Retina (tissue), 1 donor: ENCODE measurements around the gene ERC2.
A peak's percentile ranks its signal among the peaks of the same experiment; 100 is the strongest.

Experiments
- DNase-seq: peaks from one replicate; pipeline ENCODE4 v3.0.0-alpha.2; 2016

ERC2 gene

GRCh38 chr3:55770077-55770476 is 698.2 kb downstream of the ERC2 start:
- DNase-seq = no peak

DNA sequence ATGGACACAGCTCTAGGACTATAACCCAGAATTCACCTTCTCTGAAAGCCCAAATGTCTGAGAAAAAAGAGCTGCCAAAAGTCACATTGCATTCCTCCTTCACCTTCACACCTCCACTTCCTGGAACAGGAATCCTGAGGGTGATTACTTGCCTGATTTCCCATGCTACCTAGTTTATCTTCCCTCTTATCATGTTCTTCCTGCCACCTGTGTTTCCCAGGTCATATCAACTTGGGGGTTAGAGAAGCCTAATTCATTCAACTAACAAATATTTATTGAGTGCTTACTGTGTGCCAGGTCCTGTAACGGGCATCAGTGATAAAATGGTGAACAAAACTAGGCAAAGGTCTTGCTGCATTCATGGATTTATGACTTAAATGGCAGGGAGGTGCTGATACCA is 701.5 kb downstream of the ERC2 start:
- DNase-seq = no peak

DNA sequence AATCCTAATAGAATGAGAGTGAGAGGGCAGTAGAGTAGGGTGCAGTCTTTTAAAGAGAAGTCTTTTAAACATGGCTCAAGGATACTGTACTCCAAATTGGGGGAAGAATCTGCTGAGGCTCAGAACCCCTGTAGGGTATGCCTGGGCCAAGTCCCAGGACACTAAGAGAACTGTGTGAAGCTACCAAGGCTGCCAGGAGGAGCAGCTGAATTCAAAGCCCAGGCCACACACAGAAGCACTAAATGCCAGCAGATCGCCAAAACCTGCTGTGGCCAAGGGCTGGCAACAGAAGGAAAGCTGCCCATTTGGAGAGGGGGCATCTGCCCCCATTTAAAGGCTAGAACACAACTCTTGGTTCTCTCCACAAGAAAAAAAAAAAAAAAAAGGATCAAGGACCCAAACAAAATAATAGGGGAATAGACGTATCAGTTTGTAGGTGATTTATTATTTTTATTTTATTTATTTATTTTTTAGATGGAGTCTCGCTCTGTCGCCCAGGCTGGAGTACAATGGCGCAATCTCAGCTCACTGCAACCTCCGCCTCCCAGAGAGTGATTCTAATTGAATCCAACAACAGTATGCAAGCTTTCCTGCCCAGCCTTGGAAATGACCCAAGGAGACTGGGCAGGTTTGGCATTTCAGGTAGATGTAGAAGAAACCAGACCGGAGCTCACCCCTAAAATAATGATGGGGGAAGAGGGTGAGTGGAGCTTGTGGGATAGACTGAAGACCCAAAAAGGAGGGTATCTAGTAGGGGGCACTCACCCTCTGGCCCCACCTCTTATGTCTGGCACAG is 702.2 kb downstream of the ERC2 start:
- DNase-seq = no peak

DNA sequence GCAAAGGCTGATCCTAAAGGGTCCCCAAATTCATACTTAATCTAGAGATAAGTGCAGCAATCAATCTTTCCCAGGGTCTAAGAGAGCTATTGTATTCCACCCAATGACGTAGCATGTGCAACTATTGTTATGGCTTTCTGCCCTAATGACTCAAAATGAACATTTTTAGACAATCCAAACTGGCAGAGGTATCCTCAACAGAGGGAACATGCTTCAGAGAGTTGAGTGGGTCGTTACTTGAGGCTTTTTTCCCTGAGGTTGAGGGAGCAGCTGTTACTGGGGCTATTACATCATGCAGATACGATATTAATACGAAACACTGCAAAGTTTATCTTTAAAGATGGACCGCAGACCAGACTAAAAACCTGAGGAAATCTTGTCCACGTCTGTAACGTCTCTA is 702.9 kb downstream of the ERC2 start:
- no peak for DNase-seq

GRCh38 chr3:55756976-55757375 is 711.3 kb downstream of the ERC2 start:
- DNase-seq = no peak

- no peak for DNase-seq
These were observed 712.6 kb downstream of the ERC2 start for GRCh38 chr3:55755516-55756205.

GRCh38 chr3:55752911-55753310 is 715.4 kb downstream of the ERC2 start:
- no peak for DNase-seq

DNA sequence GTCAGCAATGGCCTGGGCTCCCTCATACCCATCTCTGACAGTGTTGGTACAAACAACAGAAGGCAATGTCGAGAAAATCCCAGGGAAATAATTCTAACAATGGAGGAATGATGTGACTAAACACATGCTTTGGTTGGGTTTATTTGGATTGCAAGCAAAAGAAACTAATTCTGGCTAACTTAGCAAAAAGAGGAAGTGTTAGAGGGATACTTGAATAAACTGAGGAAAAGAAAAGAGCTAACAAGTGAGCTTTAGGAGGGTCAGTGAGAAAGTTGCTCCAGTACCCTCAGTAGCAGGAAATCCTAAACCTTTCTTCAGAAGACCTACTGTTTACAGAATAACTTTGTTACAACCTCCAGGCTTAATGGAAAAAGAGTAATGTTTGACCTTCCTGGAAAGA is 716.5 kb downstream of the ERC2 start:
- no peak for DNase-seq

DNA sequence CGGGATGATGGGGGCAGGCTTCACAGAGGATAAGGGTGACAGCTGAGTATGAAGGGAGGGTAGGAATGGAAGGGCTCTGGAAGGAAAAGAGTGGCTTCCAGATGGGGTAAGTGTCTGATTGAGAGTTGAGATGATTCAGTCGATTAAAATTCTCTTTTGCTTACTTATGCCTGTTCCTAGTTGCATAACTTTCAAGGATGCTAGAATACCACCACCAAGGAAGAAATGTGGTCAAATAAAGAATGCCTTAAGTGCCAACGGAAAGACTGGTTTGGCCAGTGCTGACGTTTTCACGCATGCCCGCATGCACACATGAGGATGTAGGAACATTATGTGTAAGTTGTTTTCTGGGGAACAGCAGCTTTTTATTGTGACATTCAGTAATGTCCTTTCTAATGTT is 717.7 kb downstream of the ERC2 start:
- no peak for DNase-seq

DNA sequence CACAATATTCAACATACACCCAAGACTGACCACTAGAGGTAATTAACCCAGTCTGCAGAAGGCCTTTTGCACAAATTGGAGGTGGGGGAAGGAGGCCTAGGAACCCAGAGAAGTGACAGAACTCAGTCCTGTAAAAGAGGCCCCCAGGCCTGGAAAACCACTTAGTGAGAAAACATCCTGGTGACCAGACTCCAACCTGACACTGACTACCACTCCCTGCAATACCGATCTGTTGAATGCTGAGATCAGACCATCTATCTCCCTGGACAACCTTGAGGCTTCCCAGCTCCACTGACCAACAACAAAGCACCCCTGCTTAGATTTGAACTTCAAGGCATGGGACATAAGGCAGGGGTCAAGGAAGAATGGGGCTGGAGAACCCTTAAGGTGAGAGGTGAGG is 719.2 kb downstream of the ERC2 start:
- DNase-seq = no peak

DNA sequence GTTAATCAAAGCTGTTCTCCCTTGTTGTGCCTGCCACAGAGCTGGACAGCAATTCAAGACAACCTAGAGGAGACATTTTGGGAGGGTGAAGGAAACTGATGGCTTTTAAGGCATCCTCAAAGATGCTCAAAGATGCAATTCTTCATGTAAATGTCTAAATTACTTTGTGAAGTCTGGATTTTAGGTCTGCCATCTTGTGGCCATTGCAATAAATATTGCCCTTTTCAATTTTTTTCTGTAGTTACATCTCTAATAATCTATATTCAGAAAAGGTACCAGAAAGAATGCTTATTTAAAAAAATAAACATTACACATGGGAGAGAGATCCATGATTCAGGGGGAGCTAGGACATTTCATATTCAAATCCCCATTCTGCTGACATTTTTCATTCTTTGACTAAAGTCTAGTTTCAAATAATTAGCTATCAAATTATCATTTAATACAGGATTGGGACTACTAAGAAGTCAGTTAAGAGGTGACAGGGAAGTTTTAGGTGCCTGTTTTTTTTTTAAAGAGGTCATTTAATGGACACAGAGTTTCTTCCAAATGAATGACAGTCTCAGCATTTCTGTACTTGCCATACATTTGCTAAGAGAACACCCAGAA is 721.4 kb downstream of the ERC2 start:
- DNase-seq = no peak

DNA sequence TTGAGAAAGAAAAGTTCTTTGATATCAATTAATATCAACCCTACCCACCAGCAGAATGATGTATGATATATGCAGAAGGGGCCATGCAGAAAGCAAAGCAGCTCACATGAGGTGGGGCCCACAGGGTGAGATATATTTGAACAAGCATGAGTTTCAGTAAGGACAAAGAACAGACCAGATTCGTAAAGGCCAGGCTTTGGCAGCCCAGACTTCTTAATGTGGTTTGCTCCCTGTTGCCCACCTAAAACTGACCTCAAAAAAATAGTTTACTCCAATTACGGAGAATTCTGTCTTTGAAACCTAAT is 725.5 kb downstream of the ERC2 start:
- DNase-seq = no peak

GRCh38 chr3:55742022-55742831 is 726.0 kb downstream of the ERC2 start:
- no peak for DNase-seq

DNA sequence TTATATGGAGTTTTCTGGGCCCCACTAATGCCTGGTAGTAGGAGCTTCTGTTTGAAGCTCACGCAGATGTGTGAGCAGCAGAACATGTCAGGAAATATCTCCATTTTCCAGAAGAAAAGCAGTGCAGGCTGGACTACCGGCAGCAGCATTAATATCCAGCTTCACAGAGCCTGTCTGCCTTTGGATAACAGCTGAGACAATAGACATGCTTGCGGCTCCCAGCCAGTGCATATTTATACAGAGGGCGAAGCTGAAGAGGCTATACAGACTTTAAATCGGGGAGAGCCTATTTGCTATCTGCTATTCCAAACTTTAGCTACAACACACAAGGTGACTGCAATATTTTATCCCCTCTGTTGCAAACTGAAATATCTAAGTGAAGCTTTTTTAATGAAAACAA is 731.1 kb downstream of the ERC2 start:
- no peak for DNase-seq

- peak; percentile 22 for DNase-seq
These were observed 732.3 kb downstream of the ERC2 start for GRCh38 chr3:55735976-55736375.

DNA sequence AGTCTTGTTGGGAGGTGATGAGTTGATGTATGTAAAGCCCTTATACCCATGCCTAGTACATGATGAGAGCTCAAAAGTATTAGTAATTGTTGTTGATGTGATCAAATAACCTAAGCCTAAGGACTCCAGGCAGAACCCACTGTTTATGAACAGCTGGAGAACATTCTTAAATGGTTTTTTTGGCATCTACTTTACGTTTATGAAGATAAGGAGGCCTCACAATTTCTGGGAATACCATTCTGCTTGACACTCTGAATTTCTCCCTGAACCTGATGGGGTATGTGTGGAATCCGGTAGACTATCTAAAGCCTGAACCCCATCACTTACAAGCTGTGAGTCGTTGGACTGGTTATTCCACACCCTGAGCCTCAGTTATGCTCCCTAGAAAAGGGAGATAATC is 736.5 kb downstream of the ERC2 start:
- no peak for DNase-seq

GRCh38 chr3:55729546-55729945 is 738.7 kb downstream of the ERC2 start:
- no peak for DNase-seq

DNA sequence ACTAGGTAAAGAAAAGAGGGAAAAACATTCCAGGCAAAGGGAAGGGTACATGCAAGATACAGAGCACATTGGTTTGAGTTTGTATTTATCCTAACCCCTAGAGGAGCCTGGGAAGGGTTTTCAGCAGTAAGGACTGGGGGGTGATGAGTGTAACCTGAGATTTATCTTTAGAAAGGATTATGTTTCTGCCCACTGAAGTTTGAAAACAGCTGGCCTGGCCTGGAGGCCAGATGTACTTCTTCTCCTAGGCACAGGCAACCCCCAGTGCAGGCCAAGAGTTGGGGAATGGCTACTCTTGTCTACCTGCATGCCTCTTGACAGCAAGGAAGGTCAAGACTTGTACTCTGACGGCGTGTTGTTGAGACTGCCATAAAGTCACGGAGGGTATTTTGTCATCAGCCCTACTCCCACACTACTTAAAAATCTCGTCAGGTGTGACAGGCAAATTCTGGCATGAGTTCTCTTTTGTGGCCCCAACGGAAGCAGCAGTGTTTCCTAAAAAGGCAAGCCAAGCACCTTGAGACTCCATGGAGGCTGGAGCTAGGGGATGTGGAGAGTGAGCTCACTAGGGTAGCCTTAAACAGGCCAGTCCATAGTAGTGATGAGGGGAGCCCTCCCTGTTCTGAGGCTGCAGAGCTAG is 739.7 kb downstream of the ERC2 start:
- no peak for DNase-seq

- DNase-seq = no peak
These were observed 741.8 kb downstream of the ERC2 start for GRCh38 chr3:55726501-55726775.

DNA sequence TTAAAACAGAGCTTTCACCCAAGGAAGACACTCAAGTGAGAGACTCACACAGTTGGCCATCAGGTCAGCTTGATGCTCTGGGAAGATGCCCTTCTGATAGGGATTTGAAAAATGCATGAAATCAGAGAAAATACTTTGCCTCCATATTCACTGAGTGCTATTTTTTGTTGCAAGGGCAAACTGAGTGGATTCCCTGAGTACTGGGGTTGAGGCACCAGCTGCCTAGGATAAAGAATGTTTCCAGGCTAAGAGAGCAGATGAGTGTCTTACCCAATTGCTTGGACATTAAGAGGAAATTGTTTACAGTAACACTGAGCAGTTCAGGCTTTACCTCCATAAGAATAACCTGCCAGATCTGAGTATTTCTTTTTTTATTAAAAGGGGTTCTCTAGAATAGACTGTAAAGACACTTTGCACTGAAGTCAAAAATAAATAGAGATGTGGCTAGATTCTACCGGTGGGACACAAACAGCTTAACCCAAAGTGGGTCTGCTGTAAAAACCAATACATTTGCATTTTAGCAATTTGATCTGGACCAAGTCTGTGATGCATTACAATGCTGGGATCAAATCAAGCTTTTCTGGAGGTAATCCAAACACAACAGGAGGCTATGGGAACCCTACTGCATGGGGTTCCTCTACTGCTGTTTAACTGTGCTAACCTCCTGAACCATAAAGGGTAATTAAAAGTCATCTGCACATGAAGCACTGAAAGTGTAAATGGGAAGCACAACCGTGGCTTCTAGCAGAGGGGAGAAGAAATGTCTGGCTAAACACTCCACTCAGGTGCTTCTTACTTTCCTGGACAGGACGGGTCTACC is 742.4 kb downstream of the ERC2 start:
- no peak for DNase-seq

- no peak for DNase-seq
These were observed 743.4 kb downstream of the ERC2 start for GRCh38 chr3:55724821-55725220.

GRCh38 chr3:55724407-55724784 is 743.9 kb downstream of the ERC2 start:
- DNase-seq = no peak
